ENCODE results near the gene LRIT1. TPM values are rescaled to one million over a fixed set of nuclear protein-coding genes. Genes with fewer than 3 reads are reported as not detected.

LRIT1 gene
- polyA plus RNA-seq, 12 donors = not detected

GRCh38 chr10:84216834-84217233 is 24.5 kb downstream of the LRIT1 start:
- no peak for DNase-seq

GRCh38 chr10:84214612-84215235 is 26.6 kb downstream of the LRIT1 start:
- no peak for DNase-seq

GRCh38 chr10:84214046-84214572 is 27.2 kb downstream of the LRIT1 start:
- DNase-seq = no peak

GRCh38 chr10:84213076-84213475 is 28.3 kb downstream of the LRIT1 start:
- no peak for DNase-seq

- DNase-seq = no peak
Measured at GRCh38 chr10:84212014-84212413, 29.3 kb downstream of the LRIT1 start.

GRCh38 chr10:84211566-84211965 is 29.8 kb downstream of the LRIT1 start:
- DNase-seq = no peak

- no peak for DNase-seq
Measured at GRCh38 chr10:84208023-84208422, 33.3 kb downstream of the LRIT1 start.

- no peak for DNase-seq
Measured at GRCh38 chr10:84205853-84206525, 35.4 kb downstream of the LRIT1 start.

- DNase-seq = no peak
Measured at GRCh38 chr10:84205049-84205852, 36.1 kb downstream of the LRIT1 start.

GRCh38 chr10:84204610-84205009 is 36.7 kb downstream of the LRIT1 start:
- DNase-seq = no peak

GRCh38 chr10:84204122-84204521 is 37.2 kb downstream of the LRIT1 start:
- DNase-seq = no peak

- no peak for DNase-seq
Measured at GRCh38 chr10:84202349-84202748, 39.0 kb downstream of the LRIT1 start.

GRCh38 chr10:84201682-84202081 is 39.7 kb downstream of the LRIT1 start:
- DNase-seq = no peak

GRCh38 chr10:84201244-84201606 is 40.1 kb downstream of the LRIT1 start:
- no peak for DNase-seq

- DNase-seq = no peak
Measured at GRCh38 chr10:84200537-84201243, 40.7 kb downstream of the LRIT1 start.

GRCh38 chr10:84198206-84198915 is 43.0 kb downstream of the LRIT1 start:
- DNase-seq = no peak

GRCh38 chr10:84197643-84198042 is 43.7 kb downstream of the LRIT1 start:
- DNase-seq = no peak

- no peak for DNase-seq
Measured at GRCh38 chr10:84196941-84197340, 44.4 kb downstream of the LRIT1 start.

- DNase-seq = no peak
Measured at GRCh38 chr10:84196083-84196482, 45.3 kb downstream of the LRIT1 start.

GRCh38 chr10:84195044-84195830 is 46.1 kb downstream of the LRIT1 start:
- DNase-seq = no peak
